OCI-M1 (cell line): ENCODE results near the gene DCLRE1B.
A peak's percentile ranks its signal among the peaks of the same experiment; 100 is the strongest.

Source experiments
- DNase-seq: peaks from one replicate; lab custom pipeline; 2025; lab: John Stamatoyannopoulos, UW

Gene DCLRE1B

DNA sequence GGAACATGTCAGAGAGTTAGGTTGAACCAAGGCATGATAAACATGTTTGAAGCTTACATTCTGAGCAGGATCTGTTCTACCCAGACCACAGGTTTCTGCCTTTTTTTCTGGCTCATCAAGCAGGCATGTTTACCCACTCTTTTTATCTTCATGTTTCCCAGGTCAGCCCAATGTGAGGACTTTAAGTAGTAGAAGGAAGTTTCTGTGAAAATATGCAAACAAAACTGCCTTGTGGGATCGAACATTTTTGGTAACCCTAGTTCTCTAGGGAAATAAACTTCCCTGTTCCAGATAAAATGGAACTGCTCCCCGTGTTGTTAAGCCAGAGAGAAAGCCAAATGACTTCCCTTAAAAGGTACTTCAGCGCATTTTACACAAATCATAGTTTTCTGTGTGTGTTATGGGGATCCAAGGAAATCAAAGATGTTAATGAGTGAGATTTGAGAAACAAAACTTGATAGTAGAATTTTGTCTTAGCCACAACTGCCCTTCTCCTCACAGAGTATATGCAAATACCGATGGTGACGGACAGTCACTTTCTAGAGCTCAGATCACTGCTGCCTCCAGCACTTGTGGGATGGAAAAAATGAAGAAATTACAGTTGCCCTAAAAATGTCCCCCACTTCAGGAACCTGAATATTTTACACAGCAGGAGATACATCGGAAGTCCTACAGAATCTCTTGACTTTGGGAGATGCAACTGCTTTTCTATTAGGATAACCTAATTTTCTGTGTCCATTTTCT, 23.2 kb downstream of the DCLRE1B start:
- peak; percentile 69 for DNase-seq

DNA sequence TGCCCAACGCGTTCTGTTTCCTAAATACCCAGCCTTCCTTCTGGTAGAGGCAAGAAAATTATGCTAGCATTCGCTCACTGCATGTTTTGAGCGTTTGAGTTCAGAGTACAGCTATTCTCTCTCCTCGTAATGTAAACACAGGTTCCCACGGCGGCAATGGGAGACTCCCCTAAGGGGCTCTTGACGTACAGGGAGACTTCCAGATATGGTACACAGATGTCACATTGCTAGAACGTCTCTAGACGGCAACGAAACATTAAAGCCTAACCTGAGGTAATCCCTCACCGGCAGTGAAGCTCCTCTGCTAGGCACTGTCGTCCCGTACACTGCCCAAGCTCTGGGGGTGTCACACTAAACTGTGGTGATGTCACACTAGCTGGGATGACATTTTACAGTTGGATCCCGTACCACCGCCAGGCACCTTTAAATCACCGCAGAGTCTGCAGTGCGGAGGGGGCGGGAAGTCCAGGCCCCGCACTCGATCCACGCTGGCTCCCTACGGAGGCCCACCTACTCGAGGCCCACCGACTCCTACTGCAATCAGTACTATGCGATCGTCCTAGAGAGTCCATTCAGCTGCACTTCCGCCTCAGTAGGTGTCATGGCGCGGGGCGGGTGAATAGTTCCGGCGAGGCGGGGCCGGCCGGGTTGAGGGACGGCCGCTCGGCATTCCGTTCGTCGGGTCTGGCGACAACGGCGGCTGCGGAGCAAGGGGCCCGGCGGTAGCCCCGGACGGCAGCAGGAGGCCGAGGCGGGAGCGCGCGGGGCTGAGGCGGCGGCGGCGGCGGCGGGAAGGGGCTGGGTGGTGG, 24.0 kb downstream of the DCLRE1B start, which contains the start of gene HIPK1:
HIPK1 (plus strand) TSS at position 384 of the 809 bp plus-strand sequence.
- peak; percentile 94 for DNase-seq

DNA sequence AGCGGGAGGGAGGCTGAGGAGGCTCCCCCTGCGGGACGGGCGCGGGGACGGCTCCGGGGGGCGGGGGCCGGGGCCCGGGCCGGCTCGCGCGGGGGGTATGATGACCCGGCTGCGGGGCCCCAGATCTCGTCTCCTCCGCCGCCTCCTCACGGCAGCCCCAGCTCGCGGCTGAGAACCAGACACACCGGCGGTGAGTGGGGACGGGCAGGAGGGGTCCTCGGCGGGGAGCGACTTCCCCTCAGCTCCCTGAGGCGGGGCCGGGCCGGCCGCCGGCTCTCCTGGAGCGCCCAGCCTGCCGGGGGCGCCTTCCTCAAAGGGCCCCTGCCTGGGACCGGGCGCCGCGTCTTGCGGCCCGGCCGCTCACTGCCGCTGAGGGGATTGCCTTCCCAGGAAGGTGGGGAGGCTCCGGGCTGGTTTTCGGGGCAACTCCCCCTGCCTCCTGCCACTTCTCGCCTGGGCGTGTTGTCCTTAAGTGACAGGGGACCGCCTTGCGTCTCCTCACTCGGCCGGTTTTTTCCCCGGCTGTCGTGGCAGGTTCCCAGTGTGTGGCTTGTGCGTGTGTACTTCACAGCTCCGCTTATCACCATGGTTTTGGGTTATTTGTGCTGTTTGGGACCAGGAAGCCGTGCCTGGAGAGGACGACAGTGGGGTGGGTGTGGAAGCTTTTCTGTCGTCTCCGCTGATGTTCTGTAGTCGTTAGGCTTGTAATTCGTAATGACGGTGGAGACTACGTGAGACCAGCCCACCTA, 24.8 kb downstream of the DCLRE1B start:
- peak; percentile 74 for DNase-seq

DNA sequence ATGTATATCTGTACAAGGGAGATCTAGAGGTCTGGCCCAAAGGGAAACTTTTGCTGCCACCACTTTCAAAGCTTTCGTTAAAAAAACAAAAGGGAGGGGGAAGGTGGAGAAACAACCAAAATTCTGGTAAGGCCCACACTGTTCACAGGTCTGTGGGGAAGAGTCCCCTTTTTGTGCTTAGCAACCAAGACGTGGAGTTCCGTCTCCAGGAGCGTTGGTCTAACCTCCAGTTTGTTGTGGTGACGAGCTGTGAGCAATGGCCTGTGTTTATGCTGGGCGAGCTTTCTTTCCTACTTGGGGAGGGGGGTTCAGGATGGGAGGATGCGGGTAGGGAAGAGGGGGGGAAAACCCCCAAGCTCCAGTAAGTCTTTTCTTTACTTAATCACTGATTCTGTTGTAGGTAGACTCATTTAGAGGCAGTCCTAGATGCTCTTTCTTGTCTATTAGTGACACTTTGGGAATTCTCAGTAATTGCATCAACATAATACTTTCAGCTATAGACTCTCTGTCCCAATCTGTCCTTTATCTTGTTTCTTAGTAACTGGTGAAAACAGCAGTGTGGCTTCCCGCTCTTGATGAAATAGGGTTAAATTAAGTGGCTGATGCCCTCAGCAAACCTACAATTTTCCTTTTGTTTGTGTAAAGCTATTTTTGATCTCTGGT, 25.5 kb downstream of the DCLRE1B start:
- DNase-seq, result peak; percentile 88

DNA sequence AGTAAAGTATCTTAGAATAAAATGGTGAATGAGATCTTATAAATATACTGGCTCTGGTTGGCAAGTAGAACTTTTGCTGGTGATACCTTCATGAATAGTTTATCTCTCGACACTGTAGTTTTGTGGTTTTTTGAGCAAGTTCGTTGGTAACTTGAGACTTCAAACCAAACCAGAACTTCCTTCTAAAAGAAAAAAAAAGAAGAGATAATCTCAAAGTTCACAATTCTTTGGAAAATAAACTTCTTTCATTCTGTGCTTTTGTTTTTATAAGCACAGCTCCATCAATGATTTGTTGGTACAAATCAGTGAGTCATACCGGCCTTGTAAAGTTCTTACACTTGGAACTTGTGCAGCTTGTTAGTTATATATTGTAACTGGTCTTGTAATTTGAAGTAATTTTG, 26.3 kb downstream of the DCLRE1B start:
- peak; percentile 94 for DNase-seq

DNA sequence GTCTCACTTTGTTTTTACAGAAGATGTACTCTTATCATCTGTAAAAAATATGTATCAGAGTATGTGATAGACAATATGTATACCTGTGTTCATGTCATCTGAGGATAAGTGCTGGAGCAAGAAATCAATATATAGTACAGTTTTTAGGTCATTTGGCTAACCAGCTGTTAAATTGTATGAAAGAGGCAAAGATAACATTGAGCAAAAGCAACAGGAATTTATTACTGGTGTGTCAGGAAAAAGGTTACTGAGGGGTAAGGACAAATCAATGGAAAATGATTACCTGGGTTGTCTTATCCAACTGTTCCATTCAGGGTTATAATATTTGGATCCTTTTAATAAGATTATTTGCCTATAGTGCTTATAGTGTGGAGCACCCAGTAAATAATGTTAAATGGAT, 28.9 kb downstream of the DCLRE1B start:
- no peak for DNase-seq

DNA sequence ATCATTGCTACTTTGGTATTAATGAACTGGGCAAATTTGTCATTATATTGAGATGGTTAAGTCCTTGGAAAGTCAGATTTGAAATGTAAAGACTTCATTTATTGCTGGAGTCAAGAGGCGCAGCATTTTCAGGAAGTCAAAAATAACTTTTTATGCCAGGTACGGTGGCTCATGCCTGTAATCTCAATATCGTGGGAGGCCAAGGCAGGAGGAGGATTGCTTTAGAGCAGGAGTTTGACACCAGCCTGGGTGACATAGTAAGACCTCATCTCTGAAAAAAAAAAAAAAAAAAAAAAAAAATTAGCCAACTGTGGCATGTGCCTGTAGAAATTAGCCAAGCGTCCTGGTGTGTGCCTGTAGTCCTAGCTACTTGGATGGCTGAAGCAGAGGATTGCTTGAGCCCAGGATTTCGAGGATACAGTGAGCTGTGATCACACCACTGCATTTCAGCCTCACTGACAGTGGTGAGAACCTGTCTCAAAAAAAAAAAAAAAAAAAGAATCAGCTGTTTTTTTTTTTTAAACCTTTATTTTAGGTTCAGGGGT, 29.5 kb downstream of the DCLRE1B start:
- DNase-seq, result no peak

DNA sequence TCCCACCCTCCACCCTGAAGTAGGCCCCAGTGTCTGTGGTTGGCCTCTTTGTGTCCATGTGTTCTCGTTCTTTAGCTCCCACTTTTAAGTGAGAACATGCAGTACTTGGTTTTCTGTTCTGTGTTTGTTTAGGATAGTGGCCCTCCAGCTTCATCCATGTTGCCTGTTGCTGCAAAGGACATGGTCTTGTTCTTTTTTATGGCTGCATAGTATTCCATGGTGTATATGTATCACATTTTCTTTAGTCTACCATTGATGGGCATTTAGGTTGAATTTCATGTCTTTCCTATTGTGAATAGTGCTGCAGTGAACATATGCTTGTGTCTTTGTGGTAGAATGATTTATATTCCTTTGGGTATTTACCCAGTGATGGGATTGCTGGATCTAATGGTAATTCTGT, 30.1 kb downstream of the DCLRE1B start:
- DNase-seq, result no peak

DNA sequence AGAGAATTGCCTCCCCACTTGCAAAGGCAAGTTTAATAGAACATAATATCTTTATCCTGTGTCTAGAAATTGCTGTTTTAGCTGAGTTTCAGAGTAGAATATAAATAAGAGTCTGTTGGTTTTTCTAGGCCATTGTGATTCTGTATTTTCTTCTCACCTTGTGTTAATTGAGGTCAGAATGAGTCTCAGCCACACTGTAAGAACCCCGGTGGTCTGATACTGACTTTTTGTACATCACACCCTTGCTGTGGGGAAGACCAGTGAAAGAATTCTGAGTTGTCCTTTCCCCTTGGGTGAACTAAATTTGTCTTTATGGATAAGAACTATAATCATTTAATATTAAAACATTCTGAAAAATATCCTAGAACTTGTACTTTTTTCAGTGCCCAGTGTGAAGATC, 30.8 kb downstream of the DCLRE1B start:
- no peak for DNase-seq

DNA sequence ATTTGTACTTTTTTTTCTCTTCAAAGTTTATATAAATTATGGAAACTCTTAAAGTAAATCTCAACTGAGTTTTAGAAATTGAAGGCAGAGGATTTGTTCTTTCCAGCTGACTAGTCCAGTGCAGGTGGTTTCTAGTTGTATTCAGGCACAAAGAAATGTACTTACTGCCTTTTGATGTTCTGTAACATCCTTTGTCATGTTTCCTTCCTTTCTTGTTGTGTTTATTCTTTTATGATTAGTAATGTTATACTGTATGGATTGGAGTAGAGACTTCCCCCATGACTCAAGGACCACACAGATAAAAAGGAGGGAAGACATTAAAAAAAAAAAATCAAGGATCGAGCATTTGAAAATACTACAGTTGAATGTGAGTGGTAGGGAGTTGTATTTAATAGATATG, 32.0 kb downstream of the DCLRE1B start:
- DNase-seq, result no peak

DNA sequence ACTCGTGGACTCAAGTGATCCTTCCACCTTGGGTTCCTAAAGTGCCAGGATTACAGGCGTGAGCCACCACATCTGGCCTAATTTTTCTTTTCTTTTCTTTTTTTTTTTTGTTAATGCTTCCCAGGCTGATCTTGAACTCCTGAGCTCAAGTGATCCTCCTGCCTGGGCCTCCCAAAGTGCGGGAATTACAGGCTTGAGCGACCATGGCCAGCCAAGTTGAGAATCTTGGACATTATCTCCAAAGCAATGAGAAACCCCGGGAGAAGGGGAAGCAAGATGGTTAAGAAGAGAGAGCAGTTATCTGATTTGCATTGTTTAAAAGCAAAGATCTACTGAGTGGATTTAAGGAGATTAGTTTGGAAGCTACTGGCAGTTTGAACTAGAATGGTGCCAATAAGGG, 33.1 kb downstream of the DCLRE1B start:
- DNase-seq, result peak; percentile 13

DNA sequence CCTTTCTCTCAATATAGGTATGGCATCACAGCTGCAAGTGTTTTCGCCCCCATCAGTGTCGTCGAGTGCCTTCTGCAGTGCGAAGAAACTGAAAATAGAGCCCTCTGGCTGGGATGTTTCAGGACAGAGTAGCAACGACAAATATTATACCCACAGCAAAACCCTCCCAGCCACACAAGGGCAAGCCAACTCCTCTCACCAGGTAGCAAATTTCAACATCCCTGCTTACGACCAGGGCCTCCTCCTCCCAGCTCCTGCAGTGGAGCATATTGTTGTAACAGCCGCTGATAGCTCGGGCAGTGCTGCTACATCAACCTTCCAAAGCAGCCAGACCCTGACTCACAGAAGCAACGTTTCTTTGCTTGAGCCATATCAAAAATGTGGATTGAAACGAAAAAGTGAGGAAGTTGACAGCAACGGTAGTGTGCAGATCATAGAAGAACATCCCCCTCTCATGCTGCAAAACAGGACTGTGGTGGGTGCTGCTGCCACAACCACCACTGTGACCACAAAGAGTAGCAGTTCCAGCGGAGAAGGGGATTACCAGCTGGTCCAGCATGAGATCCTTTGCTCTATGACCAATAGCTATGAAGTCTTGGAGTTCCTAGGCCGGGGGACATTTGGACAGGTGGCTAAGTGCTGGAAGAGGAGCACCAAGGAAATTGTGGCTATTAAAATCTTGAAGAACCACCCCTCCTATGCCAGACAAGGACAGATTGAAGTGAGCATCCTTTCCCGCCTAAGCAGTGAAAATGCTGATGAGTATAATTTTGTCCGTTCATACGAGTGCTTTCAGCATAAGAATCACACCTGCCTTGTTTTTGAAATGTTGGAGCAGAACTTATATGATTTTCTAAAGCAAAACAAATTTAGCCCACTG, 35.5 kb downstream of the DCLRE1B start:
- no peak for DNase-seq

DNA sequence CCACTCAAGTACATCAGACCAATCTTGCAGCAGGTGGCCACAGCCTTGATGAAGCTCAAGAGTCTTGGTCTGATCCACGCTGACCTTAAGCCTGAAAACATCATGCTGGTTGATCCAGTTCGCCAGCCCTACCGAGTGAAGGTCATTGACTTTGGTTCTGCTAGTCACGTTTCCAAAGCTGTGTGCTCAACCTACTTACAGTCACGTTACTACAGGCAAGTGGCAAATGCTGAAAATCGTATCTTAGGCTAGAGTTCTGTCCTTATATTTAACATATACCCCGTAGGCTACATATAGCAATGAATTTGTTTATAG, 36.1 kb downstream of the DCLRE1B start:
- DNase-seq, result no peak

DNA sequence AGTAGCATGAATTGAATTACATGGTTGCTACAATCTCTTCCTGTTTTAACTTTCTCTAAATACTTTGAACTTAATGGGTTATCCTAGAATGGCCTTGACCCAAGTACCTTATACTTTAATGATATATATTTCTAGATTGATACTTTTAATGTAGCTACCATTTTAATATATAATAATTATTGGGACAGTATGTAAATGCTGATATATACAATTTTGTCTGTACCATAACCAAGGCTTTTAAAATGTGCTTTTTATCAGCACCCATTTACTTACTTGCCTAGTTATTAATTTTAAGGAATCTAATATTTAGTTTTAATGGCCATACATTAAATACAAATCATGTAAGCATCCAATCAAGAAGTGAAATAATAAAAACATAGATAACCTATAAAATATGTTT, 37.4 kb downstream of the DCLRE1B start:
- no peak for DNase-seq

DNA sequence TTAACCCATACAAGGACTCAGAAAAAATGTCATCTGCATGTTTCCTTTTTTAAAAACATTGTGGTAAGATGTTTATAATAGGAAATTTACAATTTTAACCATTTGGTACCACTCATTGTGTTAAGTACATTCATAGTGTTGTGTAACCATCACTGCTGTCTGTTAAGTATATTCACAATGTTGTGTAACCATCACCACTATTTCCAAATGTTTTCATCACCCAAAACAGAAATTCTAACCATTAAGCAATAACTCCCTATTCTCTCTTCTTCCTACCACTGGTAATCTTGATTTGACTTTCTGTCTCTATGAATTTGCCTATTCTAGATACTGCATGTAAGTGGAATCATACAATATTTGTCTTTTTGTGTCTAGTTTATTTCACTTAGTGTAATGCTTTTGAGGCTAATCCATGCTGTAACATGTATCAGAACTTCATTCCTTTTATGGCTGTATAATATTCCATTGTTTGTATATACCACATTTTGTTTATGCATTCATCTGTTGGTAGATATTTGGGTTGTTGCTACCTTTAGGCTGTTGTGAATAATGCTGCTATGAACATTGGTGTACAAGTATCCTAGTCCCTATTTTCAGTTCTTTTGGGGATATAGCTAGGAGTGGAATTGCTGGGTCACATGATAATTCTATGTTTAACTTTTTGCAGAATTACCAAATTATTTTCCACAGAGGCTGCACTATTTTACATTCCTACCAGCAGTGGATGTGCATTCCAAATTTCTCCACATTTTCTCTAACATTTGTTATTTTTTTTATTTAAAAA, 38.1 kb downstream of the DCLRE1B start:
- DNase-seq, result peak; percentile 55

DNA sequence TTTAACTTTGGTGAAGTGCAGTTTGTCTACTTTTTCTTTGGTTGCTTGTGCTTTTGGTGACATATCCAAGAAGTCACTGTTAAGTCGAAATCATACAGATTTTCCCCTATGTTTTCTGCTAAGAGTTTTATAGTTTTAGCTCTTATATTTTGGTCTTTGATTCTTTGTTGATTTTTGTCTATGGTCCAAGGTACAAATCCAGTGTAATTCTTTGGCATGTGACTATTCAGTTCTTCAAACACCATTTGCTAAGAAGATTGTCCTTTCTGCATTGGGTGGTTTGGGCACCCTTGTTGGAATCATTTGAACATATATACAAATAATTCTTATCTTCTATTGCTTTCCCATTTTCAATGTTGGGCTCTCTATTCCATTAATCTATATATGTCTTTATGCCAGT, 40.2 kb downstream of the DCLRE1B start:
- no peak for DNase-seq

DNA sequence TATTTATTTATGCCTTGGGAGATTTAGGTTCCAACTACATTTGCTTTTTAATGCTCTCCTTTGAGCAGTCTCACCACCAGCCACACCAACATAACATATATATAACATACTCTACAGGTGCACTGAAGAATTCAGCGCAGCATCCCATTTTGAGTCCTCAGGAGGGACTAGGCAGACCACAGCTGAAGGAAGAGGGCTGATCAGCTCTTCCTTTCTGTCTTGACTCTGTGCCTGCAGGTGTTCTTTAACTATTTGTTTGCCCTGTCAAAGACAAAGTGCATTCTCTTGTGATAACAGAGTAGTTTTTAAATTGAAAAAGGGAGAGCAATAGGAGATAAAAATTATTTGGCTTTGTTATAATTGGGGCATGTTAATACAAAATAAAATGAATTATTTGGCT, 41.0 kb downstream of the DCLRE1B start:
- no peak for DNase-seq

DNA sequence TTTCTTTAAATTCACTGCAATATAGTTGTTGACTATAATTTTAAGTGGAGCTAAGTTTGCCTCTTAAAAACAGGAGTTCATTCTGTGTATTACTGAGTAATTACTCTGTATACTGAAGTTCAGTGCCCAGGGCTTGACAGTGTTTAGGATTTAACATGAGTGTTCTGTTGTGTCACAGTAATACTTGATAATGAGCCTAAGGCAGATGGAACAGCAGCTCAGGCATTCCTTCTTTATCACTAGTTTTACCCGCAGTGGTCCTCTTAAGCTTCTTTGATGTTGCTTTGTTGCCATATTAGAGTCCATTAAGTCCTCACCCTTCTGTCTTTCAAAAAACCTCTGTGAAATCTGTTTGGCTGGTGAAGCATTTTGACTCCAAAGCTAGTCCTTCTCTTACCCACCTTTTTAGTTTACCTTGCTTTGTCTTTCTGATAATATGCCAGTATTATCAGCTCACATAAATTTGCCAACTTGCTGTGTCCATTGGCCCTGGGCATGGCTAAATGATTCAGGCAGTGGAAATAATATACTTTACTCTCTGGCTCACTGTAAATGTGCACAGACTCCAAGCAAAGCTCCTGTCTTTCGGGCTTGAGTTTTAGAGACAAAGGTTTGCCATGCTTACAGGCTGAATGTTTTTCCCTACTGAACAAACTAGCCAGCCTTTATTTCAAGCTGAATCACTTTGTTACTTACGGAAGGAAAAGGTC, 41.7 kb downstream of the DCLRE1B start:
- DNase-seq, result peak; percentile 45

DNA sequence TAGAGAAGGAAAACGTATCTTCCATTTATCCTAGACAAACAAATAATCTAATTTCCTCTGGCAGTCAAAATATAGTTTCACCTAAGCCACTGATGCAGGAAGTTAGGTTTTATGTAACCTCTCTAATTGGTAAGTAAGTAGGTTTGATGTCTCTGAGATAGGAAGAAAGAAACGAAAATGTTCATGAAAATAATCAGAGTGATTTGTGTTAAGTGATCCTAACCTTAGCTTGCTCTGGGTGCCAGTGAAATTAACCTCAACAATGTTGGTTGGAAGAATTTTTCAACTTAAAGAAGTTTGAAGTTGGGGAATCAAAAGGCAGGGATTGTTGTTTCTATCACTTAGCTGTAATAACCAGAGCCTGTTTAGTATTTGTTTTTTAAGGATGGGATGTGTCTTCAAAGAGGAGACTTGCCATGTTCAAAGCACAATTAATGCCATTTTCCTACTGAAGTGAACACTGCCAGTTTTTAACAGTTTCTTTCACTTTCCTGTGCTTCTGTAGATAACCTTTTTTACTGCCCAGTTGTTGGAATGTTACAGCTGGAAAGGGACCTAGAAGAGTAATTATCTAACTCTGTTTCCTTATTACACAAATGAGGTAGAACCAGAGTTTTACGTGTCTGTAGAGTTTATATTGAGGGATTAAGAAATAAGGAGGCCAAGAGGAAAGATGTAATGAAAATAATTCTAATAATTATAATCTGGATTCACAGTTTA, 42.4 kb downstream of the DCLRE1B start:
- peak; percentile 39 for DNase-seq
